Activated CD4-positive, alpha-beta T cell treated with anti-CD3 and anti-CD28 coated beads for 48 hours (primary cell): ENCODE results near the gene MRGPRD.
A peak's percentile ranks its signal among the peaks of the same experiment; 100 is the strongest.

Source experiments
- DNase-seq: peaks from one replicate; pipeline ENCODE4 v3.0.0-alpha.2; 2020

The MRGPRD gene

DNA sequence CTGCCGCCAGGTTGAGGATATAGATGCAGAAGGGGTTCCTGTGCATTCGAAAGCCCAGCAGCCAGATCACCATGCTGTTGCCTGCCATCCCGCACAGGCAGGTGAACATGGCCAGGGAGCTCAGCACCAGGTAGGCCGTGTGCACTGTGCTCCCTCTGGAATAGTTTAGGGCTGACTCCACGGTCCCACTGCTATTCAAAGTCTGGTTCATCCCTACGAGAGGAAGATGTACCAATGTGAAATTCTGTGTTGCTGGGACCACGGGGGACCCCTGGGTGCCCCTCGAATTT lies at the start of gene MRGPRD:
Gene MRGPRD (minus strand): TSS at position 211 of the 290 bp plus-strand sequence. CDS start 0 bp downstream, at position 211.
- no peak for DNase-seq

- DNase-seq = no peak
These were observed 49.5 kb upstream of the MRGPRD start for GRCh38 chr11:69030301-69030700.

DNA sequence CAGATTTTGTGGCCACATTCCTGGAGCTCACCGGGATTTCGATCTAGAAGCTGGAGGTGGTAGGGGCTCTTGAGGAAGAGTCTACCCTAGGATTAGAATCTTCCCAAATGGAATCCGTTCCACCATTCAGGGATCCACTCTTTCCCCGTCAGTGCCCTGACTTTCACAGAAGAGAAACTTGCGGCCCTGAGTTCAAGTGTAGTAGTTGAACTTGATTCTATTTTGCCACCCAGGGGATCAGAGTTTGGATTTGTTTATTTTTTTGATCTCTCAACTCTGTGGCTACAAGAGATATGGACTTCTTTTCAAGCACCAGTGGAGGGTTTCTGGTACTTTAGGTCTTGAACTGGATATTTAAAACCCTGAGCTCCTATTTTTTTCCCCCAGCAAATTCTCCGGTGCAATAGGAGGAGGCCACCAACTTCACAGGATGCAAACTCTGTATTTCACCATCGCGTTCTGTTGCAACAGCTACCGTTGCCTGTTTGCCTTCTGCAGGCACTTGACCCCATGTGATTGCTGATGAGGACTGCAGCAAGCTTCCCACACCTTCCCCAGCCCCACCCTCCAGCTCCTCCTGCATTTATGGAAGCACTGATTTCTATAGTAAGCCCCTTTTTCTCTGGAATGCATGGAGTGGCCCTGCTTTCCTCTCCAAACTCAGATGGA lies 47.1 kb upstream of the MRGPRD start:
- no peak for DNase-seq

DNA sequence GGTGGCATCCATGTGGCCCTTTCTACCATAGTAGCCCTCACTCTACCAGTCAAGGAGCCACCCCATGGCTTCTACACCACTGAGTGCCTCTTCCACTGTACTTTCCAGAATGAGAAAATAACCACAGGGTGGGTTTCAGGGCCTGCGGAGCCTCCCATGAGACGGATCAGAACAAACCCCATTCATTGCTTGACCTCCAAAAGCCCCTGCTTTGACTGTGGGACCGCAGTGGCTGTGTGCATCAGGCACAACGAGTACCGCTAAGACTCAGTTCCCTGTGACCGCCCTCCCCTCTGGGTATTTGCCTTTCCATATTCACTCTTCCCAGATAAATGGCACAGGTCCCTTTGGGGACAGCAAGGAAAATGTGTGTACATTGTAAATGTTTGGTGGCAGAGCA lies 43.7 kb upstream of the MRGPRD start:
- DNase-seq = no peak

DNA sequence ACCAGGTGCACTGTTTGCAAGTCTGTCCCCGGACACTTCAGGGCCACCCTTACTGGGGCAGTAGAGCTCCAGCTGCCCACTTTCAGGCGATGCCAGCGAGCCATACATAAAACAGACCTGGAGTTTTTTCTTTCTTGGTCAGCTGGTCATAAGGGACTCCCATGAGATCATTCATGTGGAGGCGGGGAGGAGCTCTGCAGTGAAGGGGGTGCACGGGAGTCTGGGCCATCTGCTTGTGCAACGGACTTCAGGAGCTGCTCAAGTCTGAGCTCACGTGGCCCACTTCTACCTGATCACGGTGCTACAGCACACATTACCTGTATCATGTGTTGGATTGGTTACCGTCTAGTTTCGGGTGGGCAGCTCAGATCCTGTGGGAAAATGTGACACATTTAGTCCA lies 41.5 kb upstream of the MRGPRD start:
- no peak for DNase-seq

DNA sequence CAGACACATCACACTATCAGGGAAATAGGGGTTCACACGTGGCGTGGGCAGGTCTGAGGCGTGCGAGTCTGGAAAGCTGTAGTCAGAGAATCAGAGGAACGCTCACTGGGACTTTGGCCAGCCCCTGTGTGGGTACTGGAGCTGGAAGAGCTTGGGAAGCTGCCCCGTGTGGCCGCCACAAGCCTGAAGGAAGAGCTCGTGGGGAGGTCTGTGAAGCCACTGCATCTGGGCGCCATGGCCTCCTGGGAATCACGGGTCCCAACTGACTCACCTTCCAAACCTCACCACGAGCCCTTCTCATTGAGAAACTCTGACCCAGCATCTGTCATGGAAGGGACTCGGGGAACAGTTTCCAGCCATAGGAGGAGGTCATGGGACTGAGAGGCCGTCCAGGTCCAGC lies 38.1 kb upstream of the MRGPRD start:
- DNase-seq = no peak

DNA sequence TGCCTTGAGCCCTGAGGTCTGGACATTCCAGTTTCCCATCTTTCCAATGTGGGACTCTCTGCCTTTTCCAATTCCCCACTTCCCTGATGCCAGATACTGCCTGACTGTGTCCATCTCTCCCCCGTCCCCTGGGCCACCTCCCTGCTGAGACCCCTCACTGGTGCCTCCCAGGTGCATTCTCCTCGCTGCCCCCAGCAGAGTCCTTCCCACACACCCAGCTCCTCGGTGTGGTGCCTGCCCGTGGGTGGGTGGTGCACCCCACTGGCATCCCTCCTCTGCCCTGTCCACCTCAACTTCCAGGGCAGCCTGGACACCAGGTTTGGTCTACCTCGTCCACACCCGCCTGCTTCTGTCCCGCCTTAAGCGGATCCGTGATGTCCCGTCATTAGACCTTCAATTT lies 37.2 kb upstream of the MRGPRD start:
- DNase-seq = no peak

GRCh38 chr11:69014898-69015549 lies 34.2 kb upstream of the MRGPRD start:
- DNase-seq = no peak

DNA sequence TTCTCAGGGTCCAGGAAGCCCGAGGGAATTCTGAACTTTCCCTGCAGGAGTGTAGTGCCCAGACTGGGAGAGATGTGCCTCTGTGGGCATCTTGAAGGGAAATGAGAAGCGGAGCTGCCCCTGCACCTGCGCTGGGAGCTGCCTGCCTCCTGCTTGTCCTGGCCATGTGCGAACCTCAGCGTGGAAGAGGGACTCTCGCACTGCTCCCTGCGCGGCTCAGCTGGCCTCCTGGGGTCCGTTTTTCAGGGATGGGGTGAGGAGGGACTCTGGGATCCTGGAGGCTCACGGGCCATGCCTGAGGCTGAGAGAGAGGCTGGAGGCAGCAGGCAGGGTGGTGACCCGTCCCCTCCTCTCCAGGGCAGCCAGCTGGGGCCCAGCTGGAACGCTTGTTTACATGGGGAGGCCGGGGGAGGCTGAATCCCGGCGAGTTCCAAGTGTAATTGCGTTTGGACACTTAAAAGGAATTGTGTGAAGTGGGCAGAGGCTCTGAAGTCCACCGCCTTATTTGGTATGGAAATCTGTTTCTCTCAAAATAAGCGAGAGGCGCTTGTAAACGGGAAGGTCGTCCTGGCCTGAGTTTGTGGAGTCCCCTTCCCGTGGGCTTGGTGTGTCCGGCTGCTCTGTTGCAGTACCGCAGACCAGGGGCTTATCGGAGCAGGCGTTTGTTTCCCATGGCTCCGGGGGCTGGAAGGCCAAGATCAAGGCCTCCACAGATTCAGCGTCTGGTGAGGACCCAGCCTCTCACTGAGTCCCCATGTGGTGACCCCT lies 33.5 kb upstream of the MRGPRD start:
- no peak for DNase-seq

DNA sequence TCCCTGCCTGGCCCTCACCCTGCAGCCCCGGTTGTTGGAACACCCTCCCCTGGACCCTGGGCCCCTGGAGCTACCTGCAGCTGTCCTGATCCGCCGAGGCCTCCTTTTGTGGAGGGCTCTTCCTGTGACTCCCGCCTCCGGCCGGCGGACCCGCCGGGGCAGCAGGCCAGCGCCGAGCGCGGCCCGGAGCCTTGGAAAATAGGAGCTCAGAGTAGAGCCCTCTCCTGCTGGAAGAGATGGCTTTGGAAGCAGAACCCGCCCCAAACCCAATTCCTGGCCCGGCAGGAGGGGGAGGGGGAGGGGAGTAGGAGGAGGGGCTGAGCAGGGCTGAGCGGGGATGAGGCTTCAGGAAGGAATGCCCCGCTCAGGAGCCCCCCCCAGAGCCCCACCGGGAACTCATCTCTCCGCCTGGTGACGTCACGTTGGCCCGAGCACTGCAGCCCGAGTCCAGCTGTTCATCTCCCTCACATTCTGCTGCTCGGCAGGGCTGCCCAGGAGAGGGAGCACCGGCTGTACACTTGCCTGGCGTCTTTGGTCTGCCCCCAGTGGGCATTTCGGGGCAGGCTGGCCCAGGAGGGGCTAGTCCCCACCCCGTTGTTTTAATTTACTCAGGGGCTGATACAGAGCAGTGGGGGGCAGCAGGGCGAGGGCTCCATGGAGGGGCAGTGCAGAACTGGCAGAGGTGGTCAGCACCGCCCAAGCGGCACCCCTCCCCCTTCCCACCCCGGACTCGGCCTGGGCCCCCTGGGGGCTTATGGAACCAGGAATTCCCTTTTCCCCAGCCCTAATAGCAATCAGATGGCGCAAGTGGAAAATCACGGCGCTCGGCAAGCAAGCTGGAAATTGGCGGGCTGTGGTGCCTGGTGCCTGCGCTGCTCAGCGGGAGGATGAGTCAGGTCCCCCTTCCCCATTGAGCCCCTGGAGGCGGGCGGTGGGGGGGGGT lies 32.5 kb upstream of the MRGPRD start, which contains the start of gene MRGPRF:
Gene MRGPRF (minus strand): TSS at position 238 of the 943 bp plus-strand sequence. CDS start 3,345 bp downstream, outside the sequence.
- peak; percentile 17 for DNase-seq

DNA sequence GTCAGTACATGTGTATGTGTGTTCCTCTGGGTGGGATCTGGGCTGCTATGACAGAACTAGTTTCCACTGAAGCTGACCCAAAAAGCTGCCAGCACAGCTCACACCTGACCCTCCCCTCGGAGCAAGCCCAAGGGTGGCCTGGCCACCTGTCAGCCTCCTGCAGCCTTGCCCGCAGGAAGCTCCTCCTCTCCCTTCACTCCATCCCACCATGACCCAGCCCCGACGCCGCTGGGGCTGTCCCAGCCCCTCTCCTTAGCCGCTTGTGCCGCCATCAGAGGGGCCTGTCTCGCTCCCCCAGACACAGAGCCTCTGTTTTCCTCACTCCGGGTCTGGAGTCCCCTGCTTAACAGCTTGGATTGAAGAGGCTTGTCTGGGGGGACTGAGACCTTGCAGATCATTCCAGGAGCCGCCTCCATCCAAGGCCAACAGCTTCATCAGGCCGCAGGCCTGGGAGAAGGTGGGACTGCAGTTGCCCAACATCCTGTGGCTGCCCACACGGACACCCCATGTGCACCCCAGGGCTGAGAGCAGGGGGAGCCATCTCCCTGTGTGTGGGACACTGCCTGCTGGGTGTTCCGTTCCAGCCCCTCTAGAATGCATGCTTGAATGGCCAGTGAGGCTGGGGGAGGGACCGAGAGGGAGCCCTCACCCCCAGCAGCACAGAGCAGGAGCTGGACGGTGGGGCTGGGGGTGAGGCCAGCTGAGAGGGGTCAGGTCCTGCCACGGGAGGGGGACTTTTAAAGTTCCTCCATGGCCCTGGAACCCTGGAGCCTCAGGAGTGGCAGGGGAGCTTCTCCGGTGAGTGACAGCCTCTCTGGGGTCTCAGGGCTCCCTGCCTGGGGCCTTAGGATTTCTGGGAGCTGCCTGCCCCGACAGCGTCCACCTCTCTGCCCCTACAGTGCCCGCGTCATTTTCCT lies 31.6 kb upstream of the MRGPRD start:
- DNase-seq = no peak

DNA sequence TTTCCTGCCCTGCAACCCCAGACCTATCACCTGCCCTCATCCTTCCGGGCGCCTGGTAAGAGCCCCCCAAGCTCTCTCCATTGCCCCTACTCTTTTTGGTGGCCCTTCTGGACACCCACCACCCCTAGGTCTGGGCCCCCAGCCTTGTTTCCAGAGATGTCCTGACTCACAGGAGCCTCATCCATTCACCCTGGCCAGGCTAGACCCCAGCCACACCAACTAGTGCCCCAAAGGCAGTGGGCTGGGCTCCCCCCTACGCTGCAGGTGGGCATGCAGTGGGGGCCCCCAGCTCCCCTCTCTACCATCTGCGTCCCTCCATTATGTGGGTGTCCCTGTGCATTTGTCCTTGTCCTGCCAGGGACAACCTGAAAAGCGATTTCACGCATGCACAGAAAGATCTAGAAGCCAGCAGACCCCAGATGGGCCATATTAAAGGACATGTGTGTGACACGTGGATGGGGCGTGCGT lies 30.9 kb upstream of the MRGPRD start:
- no peak for DNase-seq

DNA sequence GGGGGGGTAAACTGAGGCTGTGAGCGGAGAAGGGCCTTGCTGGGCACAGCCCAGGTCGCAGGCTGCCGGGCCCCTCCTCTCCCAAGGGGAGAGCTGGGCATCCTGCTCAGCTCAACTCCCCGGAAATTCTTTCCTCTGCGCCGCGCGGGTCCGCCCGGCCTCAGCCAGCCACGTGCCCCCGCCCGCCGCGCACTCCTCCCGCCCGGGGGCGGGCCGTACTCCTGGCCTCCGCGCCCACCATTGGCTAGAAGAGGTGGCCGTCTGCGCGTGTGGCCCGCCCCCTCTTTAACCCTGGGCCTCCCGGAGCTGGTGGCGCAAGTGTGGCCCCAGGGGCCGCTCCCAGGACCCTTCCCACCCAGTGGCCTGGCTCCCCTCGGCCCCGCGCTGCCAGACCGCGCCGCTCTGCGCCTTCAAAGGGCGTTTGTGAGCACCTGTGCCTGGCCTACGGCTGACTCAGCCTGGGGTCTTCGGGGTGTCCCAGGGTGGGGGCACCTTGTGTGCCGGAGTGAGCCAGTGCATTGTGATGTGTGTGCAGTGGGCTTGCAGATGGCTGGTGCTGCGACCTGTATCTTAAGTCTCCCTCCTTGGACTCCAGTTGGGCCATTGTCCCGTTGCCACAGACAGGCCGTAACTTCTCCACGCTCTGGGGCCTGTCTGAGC lies 30.3 kb upstream of the MRGPRD start:
- peak; percentile 58 for DNase-seq

- DNase-seq = no peak
These were observed 29.6 kb upstream of the MRGPRD start for GRCh38 chr11:69010361-69010891.

GRCh38 chr11:69009441-69010211 lies 28.8 kb upstream of the MRGPRD start:
- DNase-seq = no peak

- no peak for DNase-seq
These were observed 28.1 kb upstream of the MRGPRD start for GRCh38 chr11:69008737-69009440.

DNA sequence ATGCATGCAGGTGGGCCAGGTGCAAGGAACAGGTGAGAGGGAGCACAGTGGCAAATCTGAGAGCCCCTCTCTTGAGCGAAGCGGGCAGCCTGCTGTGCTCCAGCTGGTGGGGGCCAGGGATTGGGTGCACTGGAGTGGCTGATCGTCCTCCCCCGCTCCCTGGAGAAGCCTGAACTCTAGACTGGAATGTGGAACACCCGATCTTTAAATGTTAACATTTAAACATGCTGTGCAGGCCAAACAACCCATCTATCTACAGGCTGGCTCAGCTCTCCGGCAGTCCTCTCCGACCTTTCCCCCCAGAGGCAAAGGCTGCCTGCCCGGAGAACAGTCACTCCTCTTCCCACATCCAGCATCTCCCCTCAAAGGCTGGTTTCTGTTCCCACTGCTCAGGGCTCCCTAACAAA lies 27.2 kb upstream of the MRGPRD start:
- no peak for DNase-seq

DNA sequence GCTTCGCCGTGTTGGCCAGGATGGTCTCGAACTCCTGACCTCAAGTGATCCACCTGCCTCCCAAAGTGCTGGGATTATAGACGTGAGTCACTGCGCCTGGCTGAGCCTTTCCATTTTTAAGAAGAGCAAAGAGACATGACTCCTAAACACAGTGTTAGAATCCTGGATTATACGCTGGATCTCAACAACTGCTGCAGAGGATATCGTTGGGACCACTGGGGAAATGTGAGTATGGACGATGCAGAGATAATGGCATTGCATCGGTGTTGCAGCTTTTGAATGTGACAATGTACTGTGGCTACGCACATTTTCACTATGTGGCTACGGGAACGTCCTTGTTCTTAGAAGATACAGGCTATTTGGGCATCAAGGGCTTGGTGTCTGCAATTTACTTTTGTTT lies 26.0 kb upstream of the MRGPRD start:
- DNase-seq = no peak

DNA sequence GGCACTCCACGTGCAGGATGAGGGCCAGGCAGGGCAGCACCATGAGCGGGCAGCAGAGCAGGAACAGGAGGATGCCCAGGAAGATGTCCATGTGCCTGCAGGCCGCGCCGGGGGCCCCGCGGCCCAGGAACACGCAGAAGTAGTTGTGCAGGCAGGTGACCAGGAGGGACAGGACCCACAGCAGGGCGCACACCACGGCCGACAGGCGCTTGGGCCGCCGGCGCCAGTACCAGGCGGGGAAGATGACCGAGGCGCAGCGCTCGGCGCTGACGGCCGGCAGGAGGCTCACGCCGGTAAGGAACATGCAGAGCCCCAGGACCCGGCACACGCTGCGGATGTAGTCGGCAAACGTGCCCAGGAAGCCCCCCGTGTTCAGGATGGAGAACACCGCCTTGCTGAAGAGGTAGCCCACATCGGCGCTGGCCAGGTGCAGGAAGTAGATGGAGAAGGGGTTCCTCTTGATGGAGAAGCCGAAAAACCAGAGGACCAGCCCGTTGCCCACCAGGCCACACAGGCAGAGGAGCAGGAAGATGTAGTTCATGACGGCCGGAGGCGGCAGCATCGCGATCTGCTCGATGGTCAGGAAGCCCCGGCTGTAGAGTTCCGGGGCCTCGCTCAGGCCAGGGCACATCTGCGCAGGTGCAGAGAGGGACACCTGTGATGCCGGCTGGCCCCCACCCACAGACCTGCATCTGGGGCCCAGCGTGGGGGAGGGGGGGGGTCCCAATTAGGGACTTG lies 25.0 kb upstream of the MRGPRD start:
- DNase-seq = no peak
